ENCODE measurements around the gene PHF13.

PHF13 gene

GRCh38 chr1:6666696-6667095 is 53.2 kb downstream of the PHF13 start:
- no peak for DNase-seq (ENCODE audit: low read depth)

GRCh38 chr1:6667139-6667538 is 53.6 kb downstream of the PHF13 start:
- DNase-seq (ENCODE audit: low read depth): no peak

- DNase-seq (ENCODE audit: low read depth): no peak
These were observed 55.0 kb downstream of the PHF13 start for GRCh38 chr1:6668503-6668902.

GRCh38 chr1:6672558-6672957 is 59.0 kb downstream of the PHF13 start:
- DNase-seq (ENCODE audit: low read depth): no peak

Data from activated T-cell treated with anti-CD3 and anti-CD28 coated beads for 1 hour (primary cell).